Fibroblast of villous mesenchyme (primary cell): ENCODE data around the gene TNFAIP8. TPM values are rescaled to one million over a fixed set of nuclear protein-coding genes. Genes with fewer than 3 reads are reported as not detected.

ENCODE experiments used
- DNase-seq: peaks from one replicate; pipeline ENCODE4 v3.0.0-alpha.2; 2010; ENCODE audit warnings: low read depth
- H3K4me3 ChIP-seq: 2 replicates; pipeline ENCODE4 v1.5.1; 2011; ENCODE audit warnings: low read depth, mild to moderate bottlenecking, low read length
- CTCF ChIP-seq: IDR thresholded peaks from 2 replicates; pipeline ENCODE4 v1.5.1; 2012; ENCODE audit warnings: low read depth, mild to moderate bottlenecking, low read length; ENCODE audit not compliant: insufficient read depth
- total RNA-seq: library from RNA; depleted of rRNA; stranded (reverse); fragments of >200 nt; gene quantifications from 2 replicates; pipeline ENCODE4 v1.2.3, GENCODE V29; 2012

The TNFAIP8 gene
- total RNA-seq, 1 donor: 12.1 TPM

- H3K4me3 ChIP-seq: no peak overlapping the region
- no peak for DNase-seq
- TF ChIP-seq CTCF: no peak
Observed at GRCh38 chr5:119339344-119339743, 16.5 kb upstream of the TNFAIP8 start.

GRCh38 chr5:119339965-119340364, 15.9 kb upstream of the TNFAIP8 start:
- H3K4me3 ChIP-seq: no peak overlapping the region
- TF ChIP-seq CTCF: no peak
- no peak for DNase-seq

GRCh38 chr5:119340597-119341218, 15.1 kb upstream of the TNFAIP8 start:
- no peak for TF ChIP-seq CTCF
- peak; percentile 46 for DNase-seq

GRCh38 chr5:119341452-119342349, 14.1 kb upstream of the TNFAIP8 start:
- no peak for DNase-seq
- no peak for TF ChIP-seq CTCF
- no peak overlapping the region for H3K4me3 ChIP-seq

More at GRCh38 chr5:119340597-119341218, 15.1 kb upstream of the TNFAIP8 start:
- H3K4me3 ChIP-seq: no peak overlapping the region

GRCh38 chr5:119342406-119342805, 13.4 kb upstream of the TNFAIP8 start:
- H3K4me3 ChIP-seq: no peak overlapping the region
- TF ChIP-seq CTCF: no peak
- no peak for DNase-seq

GRCh38 chr5:119343052-119343451, 12.8 kb upstream of the TNFAIP8 start:
- no peak for TF ChIP-seq CTCF
- no peak overlapping the region for H3K4me3 ChIP-seq
- DNase-seq: peak; percentile 95

GRCh38 chr5:119343766-119344165, 12.1 kb upstream of the TNFAIP8 start:
- peak; percentile 31 for DNase-seq
- H3K4me3 ChIP-seq: no peak overlapping the region
- TF ChIP-seq CTCF: no peak
